NOMO-1 (cell line): Measurements from ENCODE around the gene IL11RA.

Experiments
- DNase-seq, 2 experiments: peaks; one replicate each; lab custom pipeline; 2025; ENCODE audit not compliant: unreplicated experiment in 2 of 2; lab: John Stamatoyannopoulos, UW

IL11RA gene

DNA sequence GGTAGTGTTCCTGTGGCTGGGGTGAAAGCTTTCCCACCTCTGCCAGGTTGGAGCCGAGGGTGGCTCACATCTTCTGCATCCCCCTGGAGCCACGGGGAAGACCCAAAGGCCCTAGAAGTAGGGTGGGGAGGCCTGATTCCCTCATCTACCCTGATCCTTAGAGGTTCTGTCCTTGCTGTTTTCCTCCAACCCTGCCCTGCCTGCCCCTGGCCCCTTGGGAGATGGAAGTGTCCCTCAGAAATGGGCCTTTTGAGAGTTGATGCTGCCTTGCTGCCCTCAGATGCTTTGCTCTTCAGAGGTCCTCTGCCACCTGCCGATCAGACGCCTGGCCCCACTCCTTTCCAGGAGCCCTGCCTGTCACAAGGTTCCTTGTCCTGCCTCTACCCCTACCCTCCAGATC is 32.8 kb downstream of the IL11RA start:
- no peak for DNase-seq

GRCh38 chr9:34685591-34685990 is 33.6 kb downstream of the IL11RA start:
- no peak for DNase-seq

DNA sequence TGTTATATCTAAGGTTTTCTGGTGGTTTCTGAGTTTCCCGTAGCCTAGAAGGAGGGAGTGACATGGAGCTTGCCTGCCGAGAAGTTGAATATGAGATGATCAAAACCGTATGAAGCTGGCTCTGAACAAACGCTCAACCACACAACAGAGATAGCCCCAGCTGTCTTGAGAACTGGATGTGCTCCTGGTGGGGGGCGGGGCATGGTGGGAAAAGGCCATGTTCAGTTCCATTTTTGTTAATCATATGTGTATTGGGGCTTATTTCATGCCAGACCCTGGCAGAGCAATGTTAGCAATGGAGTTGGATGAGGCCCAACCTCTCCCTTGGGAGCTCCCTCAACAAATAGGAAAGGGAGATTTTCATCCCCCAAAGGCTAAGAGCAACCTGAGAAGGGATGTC is 34.2 kb downstream of the IL11RA start:
- no peak for DNase-seq

DNA sequence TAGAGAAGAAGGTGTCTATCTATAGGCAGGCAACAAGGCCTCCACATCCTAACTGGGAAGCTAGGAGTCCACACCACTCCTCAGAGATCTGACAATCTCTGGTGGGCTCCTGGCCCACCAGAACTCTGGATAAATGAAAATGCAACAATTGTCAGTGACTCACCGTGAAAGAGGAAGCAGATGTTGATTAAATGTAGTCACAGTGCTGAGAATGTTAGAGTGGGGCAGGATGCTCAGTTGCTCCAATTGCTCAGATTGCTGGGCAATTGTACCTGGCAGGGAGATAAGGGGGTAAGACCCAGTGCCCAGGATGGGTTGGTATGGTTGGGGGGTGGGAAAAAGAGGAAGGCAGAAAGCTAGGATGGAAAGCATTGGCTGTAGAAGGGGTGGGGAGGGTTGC is 34.7 kb downstream of the IL11RA start:
- peak in 1 of 2 experiments; percentile 41 for DNase-seq

- DNase-seq, result no peak
Observed at GRCh38 chr9:34687276-34688030, 35.5 kb downstream of the IL11RA start.

DNA sequence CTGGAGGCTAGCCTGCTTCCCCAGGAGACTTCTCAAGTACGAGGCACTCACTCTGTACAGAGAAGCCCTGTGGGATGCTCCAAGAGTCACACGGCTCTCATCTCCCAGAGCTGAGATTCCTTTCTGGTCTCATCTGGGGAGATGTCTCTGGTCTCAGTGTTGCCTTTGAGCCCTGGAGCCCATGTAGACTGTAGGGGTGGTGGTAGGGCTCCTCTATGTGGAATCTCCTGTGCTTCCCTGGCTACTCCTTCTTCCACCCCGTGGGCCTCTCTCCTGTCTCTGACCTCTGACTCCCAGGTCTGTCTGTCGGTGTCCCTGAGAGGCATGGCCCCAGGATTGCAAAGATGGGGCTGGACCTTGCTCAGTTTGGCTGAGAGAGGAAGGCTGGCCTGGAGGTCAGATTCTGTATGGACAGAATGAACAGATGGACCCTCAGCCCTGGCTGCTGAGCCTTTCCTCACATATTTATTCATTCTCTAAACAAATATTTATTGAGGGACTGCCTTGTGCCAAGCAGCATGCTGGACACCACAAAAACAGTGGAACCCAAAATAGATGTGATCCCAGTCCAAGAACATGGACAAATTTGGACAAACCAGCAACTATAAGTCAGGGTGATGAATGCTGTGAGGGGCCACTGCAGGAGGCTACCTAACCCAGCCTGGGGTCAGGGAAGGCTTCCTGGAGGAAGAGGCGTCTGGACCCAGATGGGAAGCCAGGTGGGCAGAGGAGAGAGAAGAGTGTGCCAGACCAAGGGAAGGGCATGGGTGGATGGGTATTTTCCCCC is 36.5 kb downstream of the IL11RA start:
- DNase-seq, result no peak

DNA sequence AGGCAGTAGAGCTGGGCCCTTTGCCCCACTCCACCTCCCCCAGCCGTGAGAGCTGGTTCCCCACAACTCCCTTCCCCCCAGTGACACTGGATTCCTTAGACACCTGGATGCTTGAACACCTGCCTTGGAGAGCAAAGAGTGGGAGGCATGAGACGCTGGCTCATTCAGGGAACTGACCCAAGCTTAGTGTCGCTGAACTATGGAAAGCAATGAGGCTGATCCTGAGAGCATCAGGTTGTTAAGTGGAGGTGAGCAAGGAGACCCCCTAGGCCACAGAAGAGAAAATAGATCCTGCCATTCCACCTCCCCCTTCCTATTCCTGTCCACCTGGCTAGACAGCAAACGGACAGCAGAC is 37.1 kb downstream of the IL11RA start:
- DNase-seq, result no peak

DNA sequence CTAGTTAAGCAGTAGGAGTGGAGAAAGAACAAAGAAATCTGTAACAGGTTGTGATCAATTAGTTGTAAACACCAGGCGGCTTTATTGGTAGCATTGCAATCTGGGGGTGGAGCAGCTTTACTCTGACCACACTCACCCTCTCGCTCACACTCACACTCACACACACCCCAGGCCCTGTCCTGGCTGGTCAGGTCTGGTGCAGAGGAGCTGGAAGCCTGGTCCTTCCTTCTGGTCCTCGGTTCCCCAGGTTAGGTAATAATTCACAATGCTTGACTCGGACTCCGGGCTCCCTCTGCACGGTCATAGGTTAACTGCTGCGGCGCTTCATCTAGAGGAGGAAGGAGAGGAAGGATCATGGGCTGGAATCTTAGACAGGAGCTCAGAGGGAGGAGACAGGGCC is 37.5 kb downstream of the IL11RA start:
- DNase-seq, result no peak

DNA sequence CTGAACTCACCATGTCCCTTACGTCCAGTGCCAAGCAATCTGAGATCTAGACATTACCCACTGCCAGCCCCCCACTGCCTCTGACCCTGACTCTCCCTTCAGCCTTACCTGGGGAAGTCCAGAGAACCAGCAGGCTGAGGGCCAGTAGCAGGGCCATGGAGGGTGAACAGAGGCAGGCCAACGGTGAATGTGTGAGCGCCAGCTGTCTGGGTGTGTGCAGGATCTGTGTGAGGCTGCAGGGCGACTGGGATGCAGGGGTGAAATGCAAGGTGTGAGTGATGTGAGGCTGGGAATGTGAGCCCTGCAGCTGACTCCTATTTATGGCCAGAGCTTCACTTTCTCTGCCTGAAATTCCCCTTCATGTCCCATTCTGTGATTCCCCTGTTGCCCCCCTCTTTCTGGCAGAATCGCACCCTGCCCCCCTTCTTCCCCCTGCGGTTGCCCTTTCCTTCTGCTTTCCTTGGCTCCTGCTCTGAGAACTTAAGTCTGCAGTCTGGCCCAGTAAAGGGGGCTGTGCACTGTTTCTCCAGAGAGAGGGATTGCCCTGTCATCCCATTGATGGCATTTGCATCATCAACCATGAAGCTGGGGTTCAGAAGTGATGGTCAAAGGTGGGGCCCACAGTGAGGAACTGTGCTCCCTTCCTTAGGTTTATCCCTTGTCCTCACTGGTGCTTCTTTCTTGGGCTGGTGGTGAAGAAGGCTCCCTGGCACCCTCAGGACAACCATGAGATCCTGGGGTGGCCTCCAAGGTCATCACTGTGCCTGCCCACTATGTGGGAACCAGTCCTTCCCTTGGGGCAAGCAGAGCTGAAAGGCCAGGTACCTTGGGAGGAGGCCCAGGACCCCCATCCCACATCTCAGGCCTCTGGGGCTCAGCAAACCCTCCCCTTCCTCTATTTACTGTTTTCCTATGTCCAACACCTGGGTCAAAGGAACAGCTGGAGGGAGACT is 39.3 kb downstream of the IL11RA start, which contains the start of gene CCL19:
Gene CCL19, minus strand, starts transcription at position 294 of the 953 bp plus-strand sequence. Its CDS starts 137 bp downstream, at position 157.
- peak; percentile 14 to 19 for DNase-seq

- DNase-seq, result no peak
Observed at GRCh38 chr9:34691936-34692315, 39.9 kb downstream of the IL11RA start.

GRCh38 chr9:34693560-34693959 is 41.6 kb downstream of the IL11RA start:
- no peak for DNase-seq

- DNase-seq, result no peak
Observed at GRCh38 chr9:34694811-34695210, 42.8 kb downstream of the IL11RA start.

DNA sequence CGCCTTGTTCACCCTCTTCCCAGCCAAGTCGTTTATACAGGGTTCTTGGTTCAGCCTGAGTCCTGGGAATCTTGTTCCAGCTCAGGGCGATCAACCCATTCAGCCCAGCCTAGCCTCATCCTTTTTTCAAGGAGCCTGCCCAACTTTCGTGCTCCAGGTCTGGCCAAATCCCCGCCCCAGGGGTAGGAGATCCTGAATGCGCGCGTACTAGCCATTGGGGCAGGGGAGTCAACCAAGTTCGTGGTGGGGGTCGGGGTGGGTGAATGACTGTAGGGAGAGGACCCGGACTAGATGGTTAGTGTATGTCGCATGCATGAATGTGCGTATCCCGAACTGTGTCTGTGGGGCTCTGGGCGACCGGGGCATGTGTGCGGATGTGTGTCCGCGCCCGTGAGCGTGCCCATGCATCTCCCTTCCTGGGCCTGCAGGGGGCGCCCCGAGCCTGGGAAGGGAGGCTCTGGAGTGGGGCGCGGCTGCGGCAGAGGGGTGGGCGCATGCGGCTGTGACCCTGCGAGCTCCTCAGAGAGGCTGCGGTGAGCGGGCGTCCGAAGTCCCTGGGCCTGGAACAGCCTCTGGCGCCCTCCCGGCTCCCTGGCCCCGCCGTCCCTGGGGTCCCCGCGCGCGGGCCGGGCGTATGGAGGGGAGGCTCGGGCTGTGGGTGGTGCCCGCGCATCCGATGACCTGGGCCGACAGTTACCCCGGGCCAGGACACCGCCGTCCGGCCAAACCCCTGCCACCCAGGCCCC is 49.2 kb downstream of the IL11RA start:
- DNase-seq, result peak; percentile 63 to 68

GRCh38 chr9:34701769-34702736 is 50.1 kb downstream of the IL11RA start:
- peak; percentile 47 to 82 for DNase-seq

- no peak for DNase-seq
Observed at GRCh38 chr9:34707130-34707529, 55.1 kb downstream of the IL11RA start.

GRCh38 chr9:34709196-34709978 is 57.4 kb downstream of the IL11RA start:
- DNase-seq, result no peak

DNA sequence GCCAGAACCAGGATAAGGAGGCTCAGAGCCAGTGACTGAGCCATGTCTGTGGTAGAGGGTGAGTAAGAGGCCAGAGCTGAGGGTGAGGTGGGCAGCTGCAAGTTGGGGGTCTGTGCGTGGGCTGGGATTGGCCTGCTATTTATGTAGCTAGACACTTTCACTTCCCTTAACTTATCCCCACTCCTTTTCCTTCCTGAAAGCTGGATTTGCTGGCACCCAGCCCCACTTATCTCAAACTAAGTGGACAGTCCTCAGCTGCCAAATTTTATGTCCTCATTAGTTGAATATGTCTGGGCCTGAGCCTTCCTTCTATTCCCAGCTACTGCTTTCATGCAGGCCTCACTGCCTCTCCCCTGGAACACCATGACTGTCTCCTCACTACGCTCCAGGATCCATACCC is 58.0 kb downstream of the IL11RA start, which contains the start of gene CCL21:
Gene CCL21, minus strand, starts transcription at position 114 of the 400 bp plus-strand sequence. Its CDS starts 70 bp downstream, at position 44.
- DNase-seq, result no peak
